ENCODE data around the gene TECTB.
A peak's percentile ranks its signal among the peaks of the same experiment; 100 is the strongest.

Gene TECTB

GRCh38 chr10:112275512-112276245 is 7.5 kb upstream of the TECTB start:
- DNase-seq, result no peak

GRCh38 chr10:112278871-112279270 is 4.3 kb upstream of the TECTB start:
- no peak for DNase-seq

GRCh38 chr10:112279433-112279832 is 3.8 kb upstream of the TECTB start:
- no peak for DNase-seq

- no peak for DNase-seq
Measured at GRCh38 chr10:112280205-112280921, 2.8 kb upstream of the TECTB start.

- DNase-seq, result no peak
Measured at GRCh38 chr10:112282086-112282485, 1.1 kb upstream of the TECTB start.

- DNase-seq, result no peak
Measured at GRCh38 chr10:112286837-112287818, 3.9 kb downstream of the TECTB start.

- DNase-seq, result no peak
Measured at GRCh38 chr10:112287844-112288243, 4.6 kb downstream of the TECTB start.

GRCh38 chr10:112288486-112288885 is 5.3 kb downstream of the TECTB start:
- DNase-seq, result no peak

- no peak for DNase-seq
Measured at GRCh38 chr10:112289373-112290053, 6.3 kb downstream of the TECTB start.

GRCh38 chr10:112290054-112290373 is 6.8 kb downstream of the TECTB start:
- DNase-seq, result no peak

GRCh38 chr10:112294169-112294568 is 11.0 kb downstream of the TECTB start:
- DNase-seq, result no peak

- DNase-seq, result no peak
Measured at GRCh38 chr10:112295853-112296830, 12.9 kb downstream of the TECTB start.

GRCh38 chr10:112296908-112297331 is 13.7 kb downstream of the TECTB start:
- DNase-seq, result no peak

GRCh38 chr10:112298581-112298980 is 15.4 kb downstream of the TECTB start:
- no peak for DNase-seq

- no peak for DNase-seq
Measured at GRCh38 chr10:112299456-112299855, 16.3 kb downstream of the TECTB start.

GRCh38 chr10:112302335-112302734 is 19.1 kb downstream of the TECTB start:
- no peak for DNase-seq

GRCh38 chr10:112303528-112303927 is 20.3 kb downstream of the TECTB start:
- DNase-seq, result no peak

GRCh38 chr10:112304267-112304859 is 21.2 kb downstream of the TECTB start:
- DNase-seq, result no peak

GRCh38 chr10:112307358-112308124 is 24.3 kb downstream of the TECTB start:
- peak; percentile 32 to 36 for DNase-seq

- DNase-seq, result no peak
Measured at GRCh38 chr10:112308125-112308502, 24.9 kb downstream of the TECTB start.

Measured in SHP77 (cell line).